Endothelial cell of umbilical vein (primary cell): ENCODE results near the gene PYY. TPM values are rescaled to one million over a fixed set of nuclear protein-coding genes. Genes with fewer than 3 reads are reported as not detected.

Experiments used
- BruUV-seq: library from RNA; stranded (reverse); fragments of 400-500 nt; replicated peaks from 2 replicates; lab custom pipeline; 2021; lab: Mats Ljungman, UMichigan
- CTCF ChIA-PET: fragments of 300-600, 350-600 bp; sonication (Branson Sonifier 250); formaldehyde crosslinking; loops from one replicate; lab custom pipeline; 2021; ENCODE audit warnings: antibody characterized with exemption, inconsistent platforms; lab: Charles Lee
- POLR2A ChIA-PET: fragments of 300-600, 350-600 bp; sonication (Branson Sonifier 250); formaldehyde crosslinking; loops from one replicate; lab custom pipeline; 2021; ENCODE audit warnings: antibody characterized with exemption, inconsistent platforms; lab: Charles Lee
- DNase-seq: peaks from one replicate; pipeline ENCODE4 v3.0.0-alpha.2; 2011; ENCODE audit warnings: low read depth, low spot score
- FAIRE-seq: peaks from 2 replicates; lab custom pipeline; 2011; peaks lifted over from hg19 to GRCh38; lab: Jason Lieb, UNC
- H2AFZ ChIP-seq: 2 replicates; pipeline ENCODE4 v1.6.0; 2012; ENCODE audit warnings: low read depth, low read length, control low read depth, inconsistent platforms
- H3K27ac ChIP-seq: 2 replicates; pipeline ENCODE4 v1.5.1; 2011; ENCODE audit warnings: low read depth, mild to moderate bottlenecking, control low read depth, low read length, moderate library complexity; ENCODE audit not compliant: insufficient read depth
- H3K27me3 ChIP-seq, 2 experiments: 2 replicates each; pipeline versions ENCODE4 v1.6.0 to v1.6.1; 2011; ENCODE audit warnings: low read length in 2 of 2, mixed read lengths in 1 of 2; ENCODE audit not compliant: control insufficient read depth in 2 of 2, insufficient read depth in 2 of 2
- H3K36me3 ChIP-seq, 2 experiments: 2 replicates in 1 of 2; 3 replicates in 1 of 2; pipeline ENCODE4 v1.5.1; 2011; ENCODE audit warnings: low read length in 2 of 2, mild to moderate bottlenecking in 1 of 2, moderate library complexity in 1 of 2; ENCODE audit not compliant: control insufficient read depth in 2 of 2, insufficient read depth in 2 of 2; ENCODE audit errors: extremely low read depth in 1 of 2
- H3K4me1 ChIP-seq: 3 replicates; pipeline ENCODE4 v1.5.1; 2011; ENCODE audit warnings: mild to moderate bottlenecking, low read length; ENCODE audit not compliant: control insufficient read depth, insufficient read depth; ENCODE audit errors: extremely low read depth
- H3K4me2 ChIP-seq: 2 replicates; pipeline ENCODE4 v1.6.1; 2011; ENCODE audit warnings: low read length, control low read depth, mixed read lengths; ENCODE audit not compliant: insufficient read depth
- H3K4me3 ChIP-seq, 3 experiments: fragments of 200-600 bp in 1 of 3; sonication (generic), shearing (Covaris generic) in 1 of 3; replicated peaks in 1 of 3; 2 replicates each; pipeline ENCODE4 v1.5.1; 2011 to 2016; ENCODE audit warnings: control low read depth in 3 of 3, low read length in 3 of 3, mild to moderate bottlenecking in 2 of 3, inconsistent platforms in 1 of 3, low read depth in 1 of 3, moderate library complexity in 1 of 3; ENCODE audit not compliant: insufficient read depth in 1 of 3
- H3K79me2 ChIP-seq: 2 replicates; pipeline ENCODE4 v1.6.0; 2012; ENCODE audit warnings: low read length, inconsistent platforms; ENCODE audit not compliant: control insufficient read depth, insufficient read depth
- H3K9ac ChIP-seq: replicated peaks from 2 replicates; pipeline ENCODE3; 2011; ENCODE audit warnings: low read length, control low read depth; ENCODE audit not compliant: insufficient read depth; ENCODE audit errors: extremely low read depth
- H3K9me1 ChIP-seq: replicated peaks from 3 replicates; pipeline ENCODE4 v1.6.0; 2011; ENCODE audit warnings: mild to moderate bottlenecking, low read length; ENCODE audit not compliant: control insufficient read depth, insufficient read depth; ENCODE audit errors: extremely low read depth
- H3K9me3 ChIP-seq: replicated peaks from 2 replicates; pipeline ENCODE4 v1.5.1; 2012; ENCODE audit warnings: low read length, inconsistent platforms; ENCODE audit not compliant: control insufficient read depth, insufficient read depth
- H4K20me1 ChIP-seq: replicated peaks from 2 replicates; pipeline ENCODE3; 2011; ENCODE audit warnings: mild to moderate bottlenecking, low read length; ENCODE audit not compliant: control insufficient read depth, insufficient read depth; ENCODE audit errors: extremely low read depth
- FOS ChIP-seq: IDR thresholded peaks from 2 replicates; pipeline ENCODE4 v1.6.1; 2011; ENCODE audit warnings: mild to moderate bottlenecking, low read length, moderate library complexity, borderline replicate concordance; ENCODE audit not compliant: insufficient read depth
- GATA2 ChIP-seq: IDR thresholded peaks from 2 replicates; pipeline ENCODE4 v1.7.0; 2011; ENCODE audit warnings: low read depth, mild to moderate bottlenecking, moderate library complexity, mixed read lengths, low read length; ENCODE audit not compliant: insufficient read length, insufficient read depth
- dilution Hi-C: fragments of 300-500 bp; cut with MboI; formaldehyde crosslinking; loops from one replicate; pipeline ENCODE4 v1.15.0; 2019; ENCODE audit warnings: low sequenced_read_pairs; ENCODE audit not compliant: extremely low pct_ligation_motif_present
- intact Hi-C: fragments of 100-400 bp; cut with micrococcal nuclease; formaldehyde crosslinking; loops from one replicate; pipeline ENCODE4 v1.10.0; 2022
- polyA plus RNA-seq, 4 experiments: library from polyadenylated mRNA; depleted of rRNA in 3 of 4; stranded (reverse) in 3 of 4; unstranded in 1 of 4; fragments of >200 nt; gene quantifications; 2 replicates each; pipeline versions ENCODE4 v1.2.1 to v1.2.3, GENCODE V29; 2011 to 2012; ENCODE audit warnings: missing spikeins in 1 of 4
- total RNA-seq: library from RNA; stranded (reverse); gene quantifications from 2 replicates; pipeline ENCODE4 v1.2.3, GENCODE V29; 2021
- TF ChIP-seq, protein P1 (sequence below), 2 donors: IDR thresholded peaks; 1 replicate in 1 of 2; 2 replicates in 1 of 2; pipeline ENCODE4 v1.5.1; 2011; ENCODE audit warnings: low read length in 2 of 2, mild to moderate bottlenecking in 2 of 2, moderate library complexity in 2 of 2, control low read depth in 1 of 2, inconsistent platforms in 1 of 2, low read depth in 1 of 2; ENCODE audit not compliant: insufficient read depth in 1 of 2; ENCODE audit errors: extremely low read depth in 1 of 2
- TF ChIP-seq, protein P2 (sequence below): IDR thresholded peaks from 2 replicates; pipeline ENCODE4 v1.6.1; 2011; ENCODE audit not compliant: insufficient read depth, insufficient read length

Gene PYY
- total and polyA plus RNA-seq, 2 donors (not counting 3 experiments of a cell fraction or from before 2014, with no cell fraction given) = not detected

DNA sequence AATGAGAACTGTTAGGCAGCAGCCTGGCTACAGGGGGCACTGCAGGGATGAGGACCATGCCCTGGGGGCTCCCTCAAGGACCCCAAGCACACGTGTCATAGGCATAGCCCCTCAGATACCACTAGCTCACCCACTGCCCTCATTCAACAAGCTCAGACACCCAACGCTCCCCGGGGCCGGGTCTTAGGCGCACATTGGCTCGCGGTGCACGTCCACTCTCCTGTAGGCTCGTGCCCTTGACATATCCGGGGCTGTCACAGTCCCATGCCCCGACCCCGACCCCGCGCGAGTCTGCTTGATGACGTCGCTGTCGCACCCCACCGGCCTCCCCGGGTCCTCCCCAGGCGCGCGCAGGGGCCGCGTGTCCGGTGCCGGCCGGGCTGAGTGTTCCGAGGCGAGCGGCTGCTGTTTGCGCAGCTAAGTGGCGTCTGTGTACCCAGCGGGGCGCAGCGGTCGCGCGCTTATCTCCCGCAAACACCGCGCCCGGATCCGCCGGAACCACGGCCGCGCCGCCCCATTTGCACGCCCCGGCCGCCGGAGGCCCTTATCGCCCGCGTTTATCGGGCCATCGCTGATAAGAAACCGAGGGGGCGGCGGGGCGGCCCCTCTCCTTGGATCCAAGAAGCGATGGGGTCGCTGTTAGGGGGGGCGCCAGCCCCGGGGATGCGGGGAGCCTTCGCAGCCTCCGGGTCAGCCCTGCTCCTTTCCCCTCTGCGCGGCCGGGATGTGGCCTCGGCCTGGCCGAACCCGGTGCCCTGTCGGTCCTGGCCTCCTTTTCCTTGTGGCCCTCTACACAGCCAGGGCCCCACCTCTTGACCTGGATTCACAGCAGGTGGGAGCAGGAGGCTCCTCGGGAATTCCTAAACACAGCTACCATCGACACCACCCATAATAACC is 30.0 kb upstream of the PYY start:
- Histone ChIP-seq H3K79me2 (no peaks in the 10 kb centered on the region), H3K9me3 (no peaks in the 10 kb centered on the region), H3K27me3 (peaks cover 13% of the 10 kb centered on the region in 2 experiments), H3K27ac (no peak overlapping the region), H3K4me2 (peak overlapping the region; percentile 37), H3K4me3 (peak overlapping the region; percentile 16 to 33 (median 22)), H3K9me1 (no peaks in the 10 kb centered on the region), H3K9ac (no peak overlapping the region), H2AFZ (peak overlapping the region; percentile 35), H4K20me1 (no peaks in the 10 kb centered on the region), H3K4me1 (peaks cover 4% of the 10 kb centered on the region), H3K36me3 (no peaks in the 10 kb centered on the region)
- BruUV-seq = no TSS peak
- intact Hi-C loops = no loop called here
- DNase-seq (no peak), FAIRE-seq (no peak)
- POLR2A ChIA-PET = no interaction called here
- CTCF ChIA-PET = interaction anchor here (0.6 to 2.7 kb wide), 8 partner anchors 9 to 59 kb away, joined by 3 to 14 read pairs (median 4); no protein-coding TSS in a partner anchor
- dilution Hi-C loops = no loop called here
- peak; percentile 39 for TF ChIP-seq GATA2
- TF ChIP-seq, protein P1, sequence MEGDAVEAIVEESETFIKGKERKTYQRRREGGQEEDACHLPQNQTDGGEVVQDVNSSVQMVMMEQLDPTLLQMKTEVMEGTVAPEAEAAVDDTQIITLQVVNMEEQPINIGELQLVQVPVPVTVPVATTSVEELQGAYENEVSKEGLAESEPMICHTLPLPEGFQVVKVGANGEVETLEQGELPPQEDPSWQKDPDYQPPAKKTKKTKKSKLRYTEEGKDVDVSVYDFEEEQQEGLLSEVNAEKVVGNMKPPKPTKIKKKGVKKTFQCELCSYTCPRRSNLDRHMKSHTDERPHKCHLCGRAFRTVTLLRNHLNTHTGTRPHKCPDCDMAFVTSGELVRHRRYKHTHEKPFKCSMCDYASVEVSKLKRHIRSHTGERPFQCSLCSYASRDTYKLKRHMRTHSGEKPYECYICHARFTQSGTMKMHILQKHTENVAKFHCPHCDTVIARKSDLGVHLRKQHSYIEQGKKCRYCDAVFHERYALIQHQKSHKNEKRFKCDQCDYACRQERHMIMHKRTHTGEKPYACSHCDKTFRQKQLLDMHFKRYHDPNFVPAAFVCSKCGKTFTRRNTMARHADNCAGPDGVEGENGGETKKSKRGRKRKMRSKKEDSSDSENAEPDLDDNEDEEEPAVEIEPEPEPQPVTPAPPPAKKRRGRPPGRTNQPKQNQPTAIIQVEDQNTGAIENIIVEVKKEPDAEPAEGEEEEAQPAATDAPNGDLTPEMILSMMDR (IDR thresholded peaks at IDR 0.05; ENCODE audit: extremely low read depth in 1 of 2, insufficient read depth in 1 of 2, low read depth in 1 of 2, low read length in 2 of 2) = peak; percentile 18 to 43
- no peak for TF ChIP-seq FOS
- TF ChIP-seq, protein P2, sequence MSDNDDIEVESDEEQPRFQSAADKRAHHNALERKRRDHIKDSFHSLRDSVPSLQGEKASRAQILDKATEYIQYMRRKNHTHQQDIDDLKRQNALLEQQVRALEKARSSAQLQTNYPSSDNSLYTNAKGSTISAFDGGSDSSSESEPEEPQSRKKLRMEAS = no peak
